Activated CD8-positive, alpha-beta T cell treated with anti-CD3 and anti-CD28 coated beads, Interleukin-2, amount 10 ng/mL, durations not matched to agents 7 days and 5 days (primary cell): ENCODE data around the gene RPEL1. TPM values are rescaled to one million over a fixed set of nuclear protein-coding genes. Genes with fewer than 3 reads are reported as not detected.
A peak's percentile ranks its signal among the peaks of the same experiment; 100 is the strongest.

Experiments
- ATAC-seq: fragments of 150-1000 bp; cut with Tn5 transposase; one replicate; pipeline ENCODE4 v1.10.0; 2021; ENCODE audit warnings: moderate library complexity
- CTCF ChIA-PET: fragments of 350-600 bp; sonication (Branson Sonifier 250); formaldehyde crosslinking; loops from one replicate; lab custom pipeline; 2021; ENCODE audit warnings: antibody characterized with exemption; lab: Charles Lee
- POLR2A ChIA-PET: fragments of 350-600 bp; sonication (Branson Sonifier 250); formaldehyde crosslinking; loops from one replicate; lab custom pipeline; 2021; ENCODE audit warnings: antibody characterized with exemption; lab: Charles Lee
- DNase-seq: peaks from one replicate; pipeline ENCODE4 v3.0.0-alpha.2; 2020
- H3K27ac Mint-ChIP-seq: one replicate; pipeline ENCODE4 v1.8.0; 2021; ENCODE audit warnings: mild to moderate bottlenecking, mixed read lengths
- H3K27me3 Mint-ChIP-seq: one replicate; pipeline ENCODE4 v1.8.0; 2021; ENCODE audit warnings: low read depth, mixed read lengths
- H3K36me3 Mint-ChIP-seq: one replicate; pipeline ENCODE4 v1.8.0; 2021; ENCODE audit warnings: low read depth, mixed read lengths
- H3K4me1 Mint-ChIP-seq: one replicate; pipeline ENCODE4 v1.8.0; 2021; ENCODE audit warnings: low read depth, mixed read lengths
- H3K4me3 Mint-ChIP-seq: one replicate; pipeline ENCODE4 v1.8.0; 2021; ENCODE audit warnings: mild to moderate bottlenecking, mixed read lengths
- H3K9me3 Mint-ChIP-seq: one replicate; pipeline ENCODE4 v1.8.0; 2022; ENCODE audit warnings: mixed read lengths; ENCODE audit not compliant: insufficient read depth
- total RNA-seq, 2 experiments: library from RNA; stranded (reverse); gene quantifications; one replicate each; pipeline ENCODE4 v1.2.3, GENCODE V29; 2021

RPEL1 gene
- total RNA-seq, 2 experiments from 2014 or later = 0.16 TPM; not detected in 1

- Mint-ChIP-seq H3K36me3 (no peaks in the 10 kb centered on the region), H3K27me3 (peaks cover 20% of the 10 kb centered on the region), H3K27ac (no peak overlapping the region), H3K9me3 (no peaks in the 10 kb centered on the region), H3K4me3 (no peak overlapping the region), H3K4me1 (no peaks in the 10 kb centered on the region)
- CTCF ChIA-PET = interaction anchor here (1.0 kb wide), 1 partner anchor 22 kb away, joined by 3 read pairs; no protein-coding TSS in a partner anchor
- ATAC-seq (no peak), DNase-seq (peak; percentile 71)
- POLR2A ChIA-PET = no interaction called here
Observed at GRCh38 chr10:103265717-103266329, 20.1 kb downstream of the RPEL1 start.

GRCh38 chr10:103273041-103273441 is 27.4 kb downstream of the RPEL1 start:
- ChIA-PET POLR2A (no interaction called here), CTCF (no interaction called here)
- ATAC-seq = no peak
- H3K36me3 Mint-ChIP-seq = no peaks in the 10 kb centered on the region
- peaks cover 34% of the 10 kb centered on the region for H3K27me3 Mint-ChIP-seq
- no peak for DNase-seq
- no peak overlapping the region for H3K4me3 Mint-ChIP-seq
- peaks cover 10% of the 10 kb centered on the region for H3K4me1 Mint-ChIP-seq
- H3K9me3 Mint-ChIP-seq = no peaks in the 10 kb centered on the region
- no peak overlapping the region for H3K27ac Mint-ChIP-seq

GRCh38 chr10:103276251-103276895 is 30.7 kb downstream of the RPEL1 start:
- Mint-ChIP-seq H3K27ac (no peak overlapping the region), H3K27me3 (peaks cover 50% of the 10 kb centered on the region), H3K4me1 (peaks cover 19% of the 10 kb centered on the region), H3K4me3 (peak overlapping the region; percentile 53), H3K9me3 (no peaks in the 10 kb centered on the region), H3K36me3 (peaks cover 2% of the 10 kb centered on the region)
- no peak for DNase-seq
- POLR2A ChIA-PET = no interaction called here
- ATAC-seq = no peak
- CTCF ChIA-PET = interaction anchor here (1.0 to 1.4 kb wide), 4 partner anchors 12 to 359 kb away, joined by 3 to 4 read pairs (median 4); partner anchors contain the start of gene CNNM2

- H3K4me1 Mint-ChIP-seq = peaks cover 19% of the 10 kb centered on the region
- CTCF ChIA-PET = interaction anchor here (1.0 to 1.4 kb wide), 4 partner anchors 13 to 360 kb away, joined by 3 to 4 read pairs (median 4); partner anchors contain the start of gene CNNM2
- H3K27me3 Mint-ChIP-seq = peaks cover 57% of the 10 kb centered on the region
- peaks cover 2% of the 10 kb centered on the region for H3K36me3 Mint-ChIP-seq
- peak within 1 kb of the TSS; percentile 53 for H3K4me3 Mint-ChIP-seq
- peak; percentile 66 for ATAC-seq
- peak; percentile 30 for DNase-seq
- no peak within 1 kb of the TSS for H3K27ac Mint-ChIP-seq
- POLR2A ChIA-PET = no interaction called here
- H3K9me3 Mint-ChIP-seq = no peaks in the 10 kb centered on the region
Observed at GRCh38 chr10:103276896-103277712, 31.4 kb downstream of the RPEL1 start, which contains the start of gene INA. TSS of gene INA (plus strand) at chr10:103277138. CDS start at chr10:103277212, 74 bp downstream.

GRCh38 chr10:103277713-103278536 is 32.2 kb downstream of the RPEL1 start:
- POLR2A ChIA-PET = no interaction called here
- CTCF ChIA-PET = interaction anchor here (1.0 to 1.4 kb wide), 3 partner anchors 14 to 33 kb away, joined by 3 to 4 read pairs (median 4); no protein-coding TSS in a partner anchor
- DNase-seq (no peak), ATAC-seq (no peak)
- no peak overlapping the region for H3K27ac Mint-ChIP-seq
- peaks cover 62% of the 10 kb centered on the region for H3K27me3 Mint-ChIP-seq
- peak overlapping the region; percentile 30 for H3K4me3 Mint-ChIP-seq
- no peaks in the 10 kb centered on the region for H3K9me3 Mint-ChIP-seq
- H3K4me1 Mint-ChIP-seq = peaks cover 19% of the 10 kb centered on the region
- peaks cover 2% of the 10 kb centered on the region for H3K36me3 Mint-ChIP-seq

- no peak for ATAC-seq
- Mint-ChIP-seq H3K27ac (peak overlapping the region; percentile 60), H3K36me3 (peaks cover 2% of the 10 kb centered on the region), H3K9me3 (no peaks in the 10 kb centered on the region), H3K27me3 (peaks cover 68% of the 10 kb centered on the region), H3K4me1 (peaks cover 19% of the 10 kb centered on the region), H3K4me3 (peak overlapping the region; percentile 30)
- CTCF ChIA-PET = no interaction called here
- POLR2A ChIA-PET = no interaction called here
- no peak for DNase-seq
Observed at GRCh38 chr10:103278537-103278823, 32.8 kb downstream of the RPEL1 start.

- ATAC-seq = no peak
- Mint-ChIP-seq H3K27ac (peak overlapping the region; percentile 60), H3K36me3 (peaks cover 2% of the 10 kb centered on the region), H3K4me1 (peaks cover 19% of the 10 kb centered on the region), H3K27me3 (peaks cover 68% of the 10 kb centered on the region), H3K4me3 (peak overlapping the region; percentile 30), H3K9me3 (no peaks in the 10 kb centered on the region)
- DNase-seq = peak; percentile 67
- ChIA-PET CTCF (interaction anchor here (1.0 kb wide), 1 partner anchor 34 kb away, joined by 3 read pairs; no protein-coding TSS in a partner anchor), POLR2A (no interaction called here)
Observed at GRCh38 chr10:103278862-103279298, 33.2 kb downstream of the RPEL1 start.

GRCh38 chr10:103280031-103280430 is 34.3 kb downstream of the RPEL1 start:
- ChIA-PET CTCF (no interaction called here), POLR2A (no interaction called here)
- Mint-ChIP-seq H3K4me3 (no peak overlapping the region), H3K36me3 (peaks cover 2% of the 10 kb centered on the region), H3K4me1 (peaks cover 19% of the 10 kb centered on the region), H3K27me3 (peaks cover 68% of the 10 kb centered on the region), H3K9me3 (no peaks in the 10 kb centered on the region), H3K27ac (no peak overlapping the region)
- DNase-seq (no peak), ATAC-seq (no peak)

- no peak overlapping the region for H3K4me3 Mint-ChIP-seq
- POLR2A ChIA-PET = no interaction called here
- H3K36me3 Mint-ChIP-seq = peaks cover 2% of the 10 kb centered on the region
- peaks cover 19% of the 10 kb centered on the region for H3K4me1 Mint-ChIP-seq
- H3K27ac Mint-ChIP-seq = no peak overlapping the region
- H3K27me3 Mint-ChIP-seq = peaks cover 64% of the 10 kb centered on the region
- H3K9me3 Mint-ChIP-seq = no peaks in the 10 kb centered on the region
- CTCF ChIA-PET = no interaction called here
- DNase-seq = no peak
- no peak for ATAC-seq
Observed at GRCh38 chr10:103280506-103280905, 34.8 kb downstream of the RPEL1 start.

GRCh38 chr10:103281753-103282152 is 36.1 kb downstream of the RPEL1 start:
- no peak overlapping the region for H3K4me3 Mint-ChIP-seq
- H3K36me3 Mint-ChIP-seq = peaks cover 2% of the 10 kb centered on the region
- ATAC-seq = no peak
- peaks cover 53% of the 10 kb centered on the region for H3K27me3 Mint-ChIP-seq
- ChIA-PET CTCF (no interaction called here), POLR2A (no interaction called here)
- DNase-seq = no peak
- H3K9me3 Mint-ChIP-seq = no peaks in the 10 kb centered on the region
- no peak overlapping the region for H3K27ac Mint-ChIP-seq
- peaks cover 14% of the 10 kb centered on the region for H3K4me1 Mint-ChIP-seq

GRCh38 chr10:103282961-103283360 is 37.3 kb downstream of the RPEL1 start:
- Mint-ChIP-seq H3K36me3 (peaks cover 2% of the 10 kb centered on the region), H3K27ac (no peak overlapping the region), H3K4me3 (no peak overlapping the region), H3K27me3 (peaks cover 45% of the 10 kb centered on the region), H3K9me3 (no peaks in the 10 kb centered on the region), H3K4me1 (peaks cover 8% of the 10 kb centered on the region)
- POLR2A ChIA-PET = no interaction called here
- DNase-seq = no peak
- CTCF ChIA-PET = no interaction called here
- no peak for ATAC-seq
